Large intestine (tissue), 3 donors: ENCODE data around the gene CAV1. TPM values are rescaled to one million over a fixed set of nuclear protein-coding genes. Genes with fewer than 3 reads are reported as not detected.
A peak's percentile ranks its signal among the peaks of the same experiment; 100 is the strongest.

ENCODE experiments used
- DNase-seq, 2 donors: peaks; one replicate each; pipeline versions ENCODE4 v3.0.0 to v3.0.0-alpha.2; 2013
- H3K27ac ChIP-seq: one replicate; pipeline ENCODE4 v1.5.1; 2013; ENCODE audit warnings: low read length
- H3K27me3 ChIP-seq: 2 replicates; pipeline ENCODE4 v1.6.1; 2013; ENCODE audit warnings: low read length; ENCODE audit not compliant: control insufficient read depth, insufficient read depth
- H3K36me3 ChIP-seq: 2 replicates; pipeline ENCODE4 v1.6.1; 2013; ENCODE audit warnings: low read length; ENCODE audit not compliant: control insufficient read depth, insufficient read depth
- H3K4me1 ChIP-seq: one replicate; pipeline ENCODE4 v1.6.1; 2013; ENCODE audit warnings: low read length; ENCODE audit not compliant: control insufficient read depth, insufficient read depth
- H3K4me3 ChIP-seq: one replicate; pipeline ENCODE4 v1.5.1; 2013; ENCODE audit warnings: low read length
- H3K9me3 ChIP-seq: one replicate; pipeline ENCODE4 v1.6.1; 2013; ENCODE audit warnings: mild to moderate bottlenecking, low read depth, low read length, moderate library complexity; ENCODE audit not compliant: control insufficient read depth
- WGBS: methylation state at CpG from one replicate; pipeline ENCODE4 v1.1.5; 2013; ENCODE audit warnings: low lambda C conversion rate; ENCODE audit not compliant: insufficient coverage; 5-methylcytosine and 5-hydroxymethylcytosine counted together
- polyA plus RNA-seq: library from polyadenylated mRNA; unstranded; fragments of 120-200 nt; gene quantifications from one replicate; pipeline ENCODE4 v1.2.1, GENCODE V29; 2013

The CAV1 gene
- polyA plus RNA-seq, 1 donor, result 100 TPM

DNA sequence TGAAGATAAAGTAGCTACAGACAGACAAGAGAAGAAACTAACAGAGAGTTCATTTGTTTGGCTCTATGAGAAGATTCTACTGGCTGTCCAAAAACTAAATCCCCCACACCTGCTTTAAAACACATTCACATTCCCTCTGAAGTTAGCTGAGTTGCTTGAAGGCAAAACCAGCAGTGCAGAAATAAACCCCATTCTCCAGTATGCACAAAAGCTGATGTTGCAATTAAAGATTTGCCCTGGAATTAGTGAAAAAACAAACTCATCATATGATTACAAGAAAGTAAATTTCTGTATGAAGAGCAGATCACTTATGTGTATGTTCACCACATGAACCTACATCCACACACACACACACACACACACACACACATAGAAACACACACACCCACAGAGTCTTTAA is 9.3 kb upstream of the CAV1 start:
- no peak overlapping the region for H3K27ac ChIP-seq
- H3K9me3 ChIP-seq, result no peaks in the 10 kb centered on the region
- H3K4me1 ChIP-seq, result no peaks in the 10 kb centered on the region
- no peak overlapping the region for H3K4me3 ChIP-seq
- no peaks in the 10 kb centered on the region for H3K27me3 ChIP-seq
- no peaks in the 10 kb centered on the region for H3K36me3 ChIP-seq
- no peak for DNase-seq

DNA sequence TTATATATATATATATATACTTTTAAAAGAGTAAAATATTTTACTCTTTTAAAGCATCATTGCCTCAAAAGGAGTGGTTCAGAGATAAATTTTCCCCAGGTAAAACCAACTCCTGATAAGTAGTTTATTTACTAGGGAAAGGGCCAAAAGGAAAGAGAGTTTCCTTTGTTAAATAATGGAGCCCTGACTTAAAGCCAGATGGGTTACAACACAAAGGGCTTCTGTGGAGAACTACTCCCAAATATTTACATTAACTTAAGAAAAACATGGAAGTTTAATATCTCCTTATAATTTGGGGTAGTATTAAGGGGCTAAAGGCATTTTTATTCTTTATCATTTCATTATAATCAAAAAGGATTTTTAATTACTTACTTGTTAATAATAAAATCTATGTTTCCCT is 8.5 kb upstream of the CAV1 start:
- DNase-seq, result no peak
- Histone ChIP-seq H3K36me3 (no peaks in the 10 kb centered on the region), H3K9me3 (no peaks in the 10 kb centered on the region), H3K27me3 (no peaks in the 10 kb centered on the region), H3K4me1 (no peaks in the 10 kb centered on the region), H3K4me3 (no peak overlapping the region), H3K27ac (no peak overlapping the region)

DNA sequence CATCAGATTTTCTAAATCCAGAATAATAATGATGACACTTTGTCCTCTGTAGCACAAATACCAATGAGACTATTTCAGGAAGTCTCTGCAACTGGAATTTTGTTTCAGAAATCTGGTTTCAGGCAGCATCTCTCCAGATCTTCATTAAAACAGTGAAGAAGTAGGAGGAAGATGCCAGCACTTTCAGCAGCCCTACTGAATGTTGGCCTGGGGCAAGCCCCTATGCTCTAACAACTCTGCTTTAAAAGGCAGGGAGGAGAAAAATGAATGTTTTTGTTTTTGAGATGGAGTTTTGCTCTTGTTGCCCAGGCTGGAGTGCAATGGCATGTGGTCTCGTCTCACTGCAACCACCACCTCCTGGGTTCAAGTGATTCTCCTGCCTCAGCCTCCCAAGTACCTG is 7.2 kb upstream of the CAV1 start:
- Histone ChIP-seq H3K4me3 (no peak overlapping the region), H3K9me3 (no peaks in the 10 kb centered on the region), H3K27ac (no peak overlapping the region), H3K27me3 (no peaks in the 10 kb centered on the region), H3K4me1 (no peaks in the 10 kb centered on the region), H3K36me3 (no peaks in the 10 kb centered on the region)
- no peak for DNase-seq
- WGBS, result no CpG with 5 or more reads among the region's 1 CpG

DNA sequence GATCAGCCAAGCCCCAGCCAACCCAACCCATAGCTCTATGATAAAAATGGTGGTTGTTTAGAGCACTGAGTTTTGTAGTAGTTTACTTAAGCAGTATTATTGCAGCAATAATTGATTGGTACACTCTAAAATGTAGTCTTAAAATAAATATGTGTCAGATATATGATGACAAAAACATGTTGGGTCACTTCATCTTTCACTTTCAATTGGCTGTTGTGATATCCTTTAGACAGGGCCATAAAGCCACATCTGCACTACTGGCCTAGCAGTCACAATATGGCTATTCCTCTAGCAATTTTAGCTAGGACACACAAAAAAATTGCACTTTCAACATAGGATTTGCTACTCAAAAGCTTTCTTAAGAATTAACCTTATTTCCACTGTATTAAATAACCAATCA is 5.9 kb upstream of the CAV1 start:
- no peak overlapping the region for H3K4me3 ChIP-seq
- no peak overlapping the region for H3K27ac ChIP-seq
- peaks cover 5% of the 10 kb centered on the region for H3K27me3 ChIP-seq
- no peaks in the 10 kb centered on the region for H3K9me3 ChIP-seq
- H3K36me3 ChIP-seq, result no peaks in the 10 kb centered on the region
- DNase-seq, result no peak
- H3K4me1 ChIP-seq, result no peaks in the 10 kb centered on the region

DNA sequence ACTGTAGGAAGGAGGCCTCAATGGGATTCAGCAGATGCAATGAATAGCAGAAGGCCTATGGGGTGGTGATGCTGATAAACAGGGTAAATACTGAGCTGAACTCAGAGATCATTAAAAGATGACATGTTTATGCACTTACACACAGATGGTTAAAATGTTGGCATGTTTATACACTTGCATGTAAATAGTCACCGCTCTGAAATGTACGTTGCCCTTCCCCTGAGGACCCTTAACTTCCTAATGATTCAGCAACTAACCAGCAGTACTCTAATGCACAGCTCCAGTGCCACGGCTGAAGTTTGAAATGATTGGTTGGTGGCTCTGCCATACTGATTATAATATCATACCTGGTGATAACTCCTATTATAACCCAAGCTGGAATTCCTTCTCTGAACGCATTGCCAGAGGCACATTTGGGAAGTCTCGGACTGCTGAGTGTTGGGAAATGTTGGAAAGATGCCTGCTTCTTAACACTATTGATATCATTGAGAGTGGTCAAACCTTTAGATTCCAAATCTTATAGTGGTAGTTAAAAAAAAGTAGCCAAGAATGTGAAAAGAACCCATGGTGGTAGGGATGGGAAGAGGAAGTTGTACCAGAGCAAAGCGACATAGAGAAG is 3.7 kb upstream of the CAV1 start:
- 83% methylated on average over 1 of the region's 6 CpGs for WGBS
- Histone ChIP-seq H3K4me1 (peaks cover 14% of the 10 kb centered on the region), H3K27me3 (peaks cover 23% of the 10 kb centered on the region), H3K4me3 (no peak overlapping the region), H3K27ac (no peak overlapping the region), H3K9me3 (peaks cover 6% of the 10 kb centered on the region), H3K36me3 (no peaks in the 10 kb centered on the region)
- DNase-seq, result no peak

DNA sequence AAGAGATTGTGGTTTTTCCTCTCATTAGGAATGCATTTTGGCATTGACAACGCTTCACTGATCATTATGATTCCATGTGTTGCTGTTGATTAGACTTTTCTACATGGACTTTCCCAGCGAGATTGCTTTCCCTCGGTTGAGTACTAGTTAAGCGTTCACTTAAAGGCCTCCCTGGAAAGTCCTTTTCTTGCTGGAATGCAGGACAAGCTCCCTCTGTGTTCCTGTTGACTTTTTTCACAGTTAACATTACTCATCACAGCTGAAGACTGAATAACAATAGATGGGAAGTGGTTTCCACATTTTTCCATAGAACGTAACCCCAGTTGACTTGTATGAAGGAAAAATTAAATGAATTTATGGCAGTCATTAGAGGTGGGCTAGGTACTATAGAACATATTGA is 2.6 kb upstream of the CAV1 start:
- H3K9me3 ChIP-seq, result peaks cover 9% of the 10 kb centered on the region
- H3K4me1 ChIP-seq, result peaks cover 14% of the 10 kb centered on the region
- no peak overlapping the region for H3K4me3 ChIP-seq
- H3K36me3 ChIP-seq, result no peaks in the 10 kb centered on the region
- WGBS, result no CpG with 5 or more reads among the region's 5 CpGs
- H3K27me3 ChIP-seq, result peaks cover 31% of the 10 kb centered on the region
- DNase-seq, result no peak
- no peak overlapping the region for H3K27ac ChIP-seq

DNA sequence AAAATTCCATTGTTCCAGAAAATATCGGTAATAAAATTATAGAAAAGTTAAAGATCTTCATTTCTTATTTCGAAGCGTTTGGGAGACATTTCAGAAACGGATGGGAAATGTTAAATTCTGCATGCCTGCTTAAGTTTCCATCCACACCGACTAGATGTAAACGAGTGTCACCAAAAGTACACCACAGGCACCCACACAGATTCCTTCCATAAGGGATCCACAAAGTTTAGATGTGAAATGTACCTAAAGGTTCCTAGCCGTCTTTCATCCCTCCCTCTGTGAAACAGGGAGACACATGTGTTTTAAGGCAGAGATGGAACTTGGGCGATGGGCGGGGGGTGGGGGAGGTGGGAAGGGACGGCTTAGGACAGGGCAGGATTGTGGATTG is 621 bp upstream of the CAV1 start:
- Histone ChIP-seq H3K4me1 (peaks cover 14% of the 10 kb centered on the region), H3K4me3 (peak overlapping the region; percentile 69), H3K27me3 (peaks cover 31% of the 10 kb centered on the region), H3K27ac (peak overlapping the region; percentile 25), H3K9me3 (peaks cover 9% of the 10 kb centered on the region), H3K36me3 (no peaks in the 10 kb centered on the region)
- DNase-seq, result no peak
- 65% methylated on average over 4 of the region's 10 CpGs for WGBS

DNA sequence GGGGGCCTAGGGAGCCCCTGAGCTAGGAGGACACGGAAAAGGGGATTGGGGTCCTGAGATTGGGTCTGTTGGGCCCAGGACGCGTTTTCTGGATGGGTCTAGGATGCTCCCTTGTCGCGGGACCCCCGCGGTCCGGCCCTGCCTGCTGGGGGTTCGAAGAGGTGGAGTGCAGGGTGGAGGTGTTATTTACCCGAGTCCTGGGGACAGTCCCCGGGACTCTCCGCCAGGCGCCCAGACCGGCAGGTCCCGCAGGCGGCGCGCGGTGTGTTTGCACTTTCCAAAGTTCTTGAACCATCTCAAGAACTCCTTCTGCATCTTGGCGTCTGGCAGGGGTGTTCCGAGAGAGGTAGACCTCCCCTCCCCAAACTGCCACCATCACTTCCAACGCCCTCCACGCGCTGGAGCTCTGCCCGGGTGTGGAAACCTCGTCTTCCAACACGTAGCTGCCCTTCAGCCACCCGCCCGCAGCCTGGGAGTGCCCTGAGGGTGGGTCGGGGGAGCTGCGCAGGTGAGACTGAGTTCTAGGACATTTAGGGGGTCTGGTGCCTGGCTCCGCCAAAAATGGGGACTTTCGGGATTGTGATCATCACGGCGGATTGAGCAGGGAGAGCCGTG is 569 bp downstream of the CAV1 start:
- H3K9me3 ChIP-seq, result peaks cover 9% of the 10 kb centered on the region
- H3K27me3 ChIP-seq, result peaks cover 31% of the 10 kb centered on the region
- DNase-seq, result peak in 1 of 2 donors; percentile 40
- H3K36me3 ChIP-seq, result no peaks in the 10 kb centered on the region
- peaks cover 14% of the 10 kb centered on the region for H3K4me1 ChIP-seq
- no CpG with 5 or more reads among the region's 36 CpGs for WGBS
- H3K4me3 ChIP-seq, result peak overlapping the region; percentile 69
- H3K27ac ChIP-seq, result peak overlapping the region; percentile 46

DNA sequence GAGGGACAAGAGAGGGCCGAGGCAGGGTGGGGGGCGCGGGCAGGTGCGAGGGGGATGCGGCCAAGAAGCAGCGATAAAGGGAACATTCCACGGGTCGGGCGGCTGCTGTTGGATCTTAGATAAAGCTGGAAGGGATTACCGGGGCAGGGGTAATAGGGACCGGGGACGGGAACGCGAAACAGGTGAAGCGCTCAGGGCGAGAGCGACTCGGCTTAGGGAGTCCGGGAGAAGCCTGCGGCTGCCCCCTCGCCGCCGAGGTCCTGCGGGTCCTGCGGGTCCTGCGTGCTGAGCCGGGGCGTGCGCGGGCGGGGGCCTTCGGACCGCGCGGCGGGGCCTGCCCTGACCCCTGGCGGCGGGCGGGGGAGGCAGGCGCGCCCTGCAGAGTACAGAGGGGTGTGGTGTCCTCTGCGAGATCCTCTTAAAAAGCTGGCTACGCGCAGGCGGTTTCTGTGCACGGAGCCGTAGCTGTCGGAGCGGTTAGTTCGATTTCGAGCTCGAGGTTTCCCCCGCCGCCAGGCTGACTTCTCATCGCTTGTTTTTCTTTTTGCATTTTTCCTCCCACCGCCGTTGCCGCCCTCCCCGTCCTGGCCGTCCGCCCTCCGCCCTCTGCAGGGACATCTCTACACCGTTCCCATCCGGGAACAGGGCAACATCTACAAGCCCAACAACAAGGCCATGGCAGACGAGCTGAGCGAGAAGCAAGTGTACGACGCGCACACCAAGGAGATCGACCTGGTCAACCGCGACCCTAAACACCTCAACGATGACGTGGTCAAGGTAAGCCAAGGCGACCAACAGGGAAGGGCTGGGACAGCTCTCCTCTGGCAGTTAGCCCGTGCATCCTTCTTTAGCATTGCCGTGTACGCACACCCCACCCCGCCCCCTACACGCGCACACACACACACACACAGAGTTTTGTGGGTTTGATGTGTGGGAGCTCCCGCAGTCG is 1.4 kb downstream of the CAV1 start:
- DNase-seq, result peak in 1 of 2 donors; percentile 73
- Histone ChIP-seq H3K4me1 (peaks cover 14% of the 10 kb centered on the region), H3K27ac (peak overlapping the region; percentile 46)

DNA sequence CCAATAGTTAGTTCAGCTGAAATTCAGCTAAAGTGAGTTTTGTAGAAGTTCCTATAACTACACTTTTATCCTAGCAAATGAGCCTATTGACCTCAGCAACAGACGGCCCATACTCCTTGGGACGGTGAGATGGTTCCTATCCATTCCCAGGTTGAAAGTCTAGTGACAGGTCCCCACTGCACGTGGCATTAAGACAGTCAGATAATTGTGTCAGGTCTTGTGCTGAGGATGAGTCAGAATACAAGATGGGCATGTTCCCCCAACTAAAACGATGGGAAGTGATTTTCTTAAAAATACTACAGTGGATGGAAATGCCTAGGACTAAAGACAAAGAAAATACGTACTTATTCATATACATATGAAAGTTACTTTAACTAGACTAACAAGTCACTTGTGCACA is 2.1 kb downstream of the CAV1 start:
- Histone ChIP-seq H3K4me1 (peaks cover 14% of the 10 kb centered on the region), H3K4me3 (peak overlapping the region; percentile 69), H3K27me3 (peaks cover 31% of the 10 kb centered on the region), H3K9me3 (peaks cover 9% of the 10 kb centered on the region), H3K27ac (no peak overlapping the region), H3K36me3 (no peaks in the 10 kb centered on the region)
- peak in 1 of 2 donors; percentile 24 for DNase-seq
- WGBS, result no CpG with 5 or more reads among the region's 5 CpGs

More for the DNA sequence above, 1.4 kb downstream of the CAV1 start:
- H3K36me3 ChIP-seq, result no peaks in the 10 kb centered on the region
- peaks cover 31% of the 10 kb centered on the region for H3K27me3 ChIP-seq
- peaks cover 9% of the 10 kb centered on the region for H3K9me3 ChIP-seq
- no CpG with 5 or more reads among the region's 83 CpGs for WGBS
- H3K4me3 ChIP-seq, result peak overlapping the region; percentile 69
